Fibroblast of skin of left quadriceps (primary cell): ENCODE data around the gene NT5M.
"Not testable (repeated sequence)": the region's sequence is repeated elsewhere in the genome, so short reads cannot be mapped to it uniquely, and the experiment has no call there.

Source experiments
- DNase-seq, 2 experiments: peaks; one replicate each; pipeline ENCODE4 v3.0.0-alpha.2; 2013; ENCODE audit warnings: low read depth in 2 of 2

Gene NT5M

GRCh38 chr17:17375841-17376240, 72.7 kb downstream of the NT5M start:
- no peak for DNase-seq

GRCh38 chr17:17376362-17376761, 73.2 kb downstream of the NT5M start:
- DNase-seq, result peak in 1 of 2 experiments; percentile 21

- no peak for DNase-seq
Measured at GRCh38 chr17:17377071-17377967, 74.1 kb downstream of the NT5M start.

- no peak for DNase-seq
Measured at GRCh38 chr17:17379197-17379991, 76.2 kb downstream of the NT5M start.

- DNase-seq, result no peak
Measured at GRCh38 chr17:17380145-17380925, 77.2 kb downstream of the NT5M start.

GRCh38 chr17:17381446-17382064, 78.4 kb downstream of the NT5M start:
- no peak for DNase-seq

- DNase-seq, result no peak
Measured at GRCh38 chr17:17382065-17382459, 78.9 kb downstream of the NT5M start.

- no peak for DNase-seq
Measured at GRCh38 chr17:17382971-17383370, 79.8 kb downstream of the NT5M start.

GRCh38 chr17:17383431-17384290, 80.5 kb downstream of the NT5M start:
- not testable (repeated sequence) for DNase-seq

GRCh38 chr17:17384291-17384615, 81.1 kb downstream of the NT5M start:
- no peak for DNase-seq

GRCh38 chr17:17384961-17385360, 81.8 kb downstream of the NT5M start:
- DNase-seq, result no peak

GRCh38 chr17:17385491-17385890, 82.3 kb downstream of the NT5M start:
- DNase-seq, result no peak

GRCh38 chr17:17386094-17386800, 83.1 kb downstream of the NT5M start:
- no peak for DNase-seq

GRCh38 chr17:17387017-17387497, 83.9 kb downstream of the NT5M start:
- no peak for DNase-seq

- no peak for DNase-seq
Measured at GRCh38 chr17:17387498-17388362, 84.6 kb downstream of the NT5M start.

- DNase-seq, result no peak
Measured at GRCh38 chr17:17388657-17389496, 85.7 kb downstream of the NT5M start.

GRCh38 chr17:17391668-17392370, 88.6 kb downstream of the NT5M start:
- DNase-seq, result no peak
